T-helper 2 cell treated with Interferon-gamma antibody and Interleukin-4, amounts not matched to agents 5 μg/mL and 100 μg/mL, for 36 hours (primary cell): ENCODE measurements around the gene CTIF.

Experiments used
- DNase-seq: peaks from one replicate; pipeline ENCODE4 v3.0.0; 2021; ENCODE audit warnings: low spot score
- H3K27ac Mint-ChIP-seq: one replicate; pipeline ENCODE4 v1.8.0; 2021; ENCODE audit warnings: mild to moderate bottlenecking, mixed read lengths
- H3K27me3 Mint-ChIP-seq: one replicate; pipeline ENCODE4 v1.8.0; 2021; ENCODE audit warnings: low read depth, mixed read lengths
- H3K36me3 Mint-ChIP-seq: one replicate; pipeline ENCODE4 v1.8.0; 2021; ENCODE audit warnings: low read depth, mixed read lengths
- H3K4me1 Mint-ChIP-seq: one replicate; pipeline ENCODE4 v1.8.0; 2021; ENCODE audit warnings: low read depth, mixed read lengths
- H3K4me3 Mint-ChIP-seq: one replicate; pipeline ENCODE4 v1.8.0; 2022; ENCODE audit warnings: mild to moderate bottlenecking, moderate library complexity, mixed read lengths
- H3K9me3 Mint-ChIP-seq: one replicate; pipeline ENCODE4 v1.8.0; 2021; ENCODE audit warnings: mixed read lengths

Gene CTIF

DNA sequence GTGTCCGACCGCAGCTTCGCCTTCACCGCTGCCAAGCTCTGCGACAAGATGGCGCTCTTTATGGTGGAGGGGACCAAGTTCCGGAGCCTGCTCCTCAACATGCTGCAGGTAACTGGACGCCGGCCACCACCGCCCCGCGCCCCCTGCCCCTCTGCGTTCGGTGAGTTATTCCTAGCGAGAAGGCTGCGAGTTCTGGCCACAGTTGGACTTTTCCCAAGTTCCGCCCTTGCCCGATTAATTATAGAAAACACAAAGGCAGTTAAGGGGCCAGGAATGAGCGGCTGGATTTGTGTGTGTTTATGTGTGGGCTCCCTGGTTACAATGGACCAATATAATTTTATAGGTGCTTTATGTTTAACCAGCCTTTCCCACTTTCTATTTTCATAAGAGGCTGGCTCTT lies 222.8 kb downstream of the CTIF start:
- Mint-ChIP-seq H3K27me3 (no peaks in the 10 kb centered on the region), H3K27ac (no peak overlapping the region), H3K36me3 (no peaks in the 10 kb centered on the region), H3K4me1 (no peaks in the 10 kb centered on the region), H3K4me3 (no peak overlapping the region), H3K9me3 (no peaks in the 10 kb centered on the region)
- no peak for DNase-seq

DNA sequence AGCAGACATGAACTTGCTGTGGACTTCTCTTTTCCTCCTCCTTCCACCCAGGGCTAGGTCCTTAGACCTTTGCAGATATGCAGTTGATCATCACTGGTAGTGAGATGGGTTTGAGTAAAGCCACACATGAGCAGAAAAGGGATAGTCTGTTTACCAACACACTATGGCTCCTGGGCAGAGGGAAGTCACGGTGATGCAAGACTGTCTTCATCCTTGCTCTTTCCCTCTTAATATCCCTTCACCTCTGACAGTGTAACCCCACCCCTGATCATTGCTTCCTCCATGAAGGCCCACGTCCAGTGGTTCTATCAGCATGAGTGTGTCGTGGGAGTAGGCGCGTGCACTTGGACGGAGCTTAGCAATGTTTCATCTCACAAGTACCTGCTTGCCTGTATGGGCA lies 223.2 kb downstream of the CTIF start:
- no peaks in the 10 kb centered on the region for H3K36me3 Mint-ChIP-seq
- no peak for DNase-seq
- no peak overlapping the region for H3K27ac Mint-ChIP-seq
- H3K4me3 Mint-ChIP-seq = no peak overlapping the region
- no peaks in the 10 kb centered on the region for H3K9me3 Mint-ChIP-seq
- H3K27me3 Mint-ChIP-seq = no peaks in the 10 kb centered on the region
- no peaks in the 10 kb centered on the region for H3K4me1 Mint-ChIP-seq

GRCh38 chr18:48762836-48763718 lies 224.2 kb downstream of the CTIF start:
- no peak for DNase-seq
- no peak overlapping the region for H3K27ac Mint-ChIP-seq
- H3K36me3 Mint-ChIP-seq = no peaks in the 10 kb centered on the region
- H3K27me3 Mint-ChIP-seq = no peaks in the 10 kb centered on the region
- H3K4me1 Mint-ChIP-seq = no peaks in the 10 kb centered on the region
- no peaks in the 10 kb centered on the region for H3K9me3 Mint-ChIP-seq
- no peak overlapping the region for H3K4me3 Mint-ChIP-seq

DNA sequence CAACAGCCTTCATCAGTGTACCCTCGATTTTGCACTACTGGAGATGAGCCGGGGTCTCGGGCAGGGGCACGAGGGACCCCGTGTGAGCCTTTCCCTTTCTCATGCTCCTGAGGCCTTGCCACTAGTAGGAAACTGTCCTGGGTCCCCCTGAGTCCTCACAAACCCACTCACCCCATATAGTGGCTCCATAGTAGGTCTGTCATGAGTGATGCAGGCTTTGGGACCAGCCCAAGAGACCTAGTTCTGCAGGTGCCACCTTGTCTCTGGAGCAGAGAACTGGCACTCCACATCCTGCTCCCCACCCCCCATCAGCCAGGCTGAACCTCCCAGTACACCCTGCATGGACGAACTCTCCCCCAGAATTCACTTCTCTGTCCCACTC lies 224.9 kb downstream of the CTIF start:
- no peaks in the 10 kb centered on the region for H3K36me3 Mint-ChIP-seq
- H3K9me3 Mint-ChIP-seq = no peaks in the 10 kb centered on the region
- H3K4me3 Mint-ChIP-seq = no peak overlapping the region
- no peak overlapping the region for H3K27ac Mint-ChIP-seq
- no peak for DNase-seq
- no peaks in the 10 kb centered on the region for H3K4me1 Mint-ChIP-seq
- no peaks in the 10 kb centered on the region for H3K27me3 Mint-ChIP-seq

DNA sequence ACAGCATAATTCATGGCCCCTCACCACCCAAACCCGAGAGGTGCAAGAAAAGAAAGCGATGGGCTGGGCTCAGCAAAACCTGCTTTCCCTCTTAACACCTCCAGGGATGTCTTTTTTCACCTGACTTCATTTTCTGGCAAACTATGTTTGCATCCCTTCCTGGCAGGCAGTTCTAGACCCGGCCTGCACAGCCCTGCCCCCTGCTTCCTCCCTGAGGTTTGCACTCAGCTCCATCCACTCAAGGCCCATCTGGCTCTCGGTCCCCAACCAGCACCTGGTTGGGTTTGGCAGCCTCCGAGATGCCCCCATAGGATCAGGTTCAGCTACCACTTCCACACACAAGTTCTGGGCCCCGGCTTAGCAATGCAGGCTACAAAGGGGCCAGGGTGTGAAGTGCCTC lies 226.2 kb downstream of the CTIF start:
- H3K27me3 Mint-ChIP-seq = no peaks in the 10 kb centered on the region
- no peak overlapping the region for H3K27ac Mint-ChIP-seq
- no peak overlapping the region for H3K4me3 Mint-ChIP-seq

GRCh38 chr18:48766026-48766425 lies 227.2 kb downstream of the CTIF start:
- H3K9me3 Mint-ChIP-seq = no peaks in the 10 kb centered on the region

More for the DNA sequence above, 226.2 kb downstream of the CTIF start:
- Mint-ChIP-seq H3K4me1 (no peaks in the 10 kb centered on the region), H3K9me3 (no peaks in the 10 kb centered on the region), H3K36me3 (no peaks in the 10 kb centered on the region)
- DNase-seq = no peak

DNA sequence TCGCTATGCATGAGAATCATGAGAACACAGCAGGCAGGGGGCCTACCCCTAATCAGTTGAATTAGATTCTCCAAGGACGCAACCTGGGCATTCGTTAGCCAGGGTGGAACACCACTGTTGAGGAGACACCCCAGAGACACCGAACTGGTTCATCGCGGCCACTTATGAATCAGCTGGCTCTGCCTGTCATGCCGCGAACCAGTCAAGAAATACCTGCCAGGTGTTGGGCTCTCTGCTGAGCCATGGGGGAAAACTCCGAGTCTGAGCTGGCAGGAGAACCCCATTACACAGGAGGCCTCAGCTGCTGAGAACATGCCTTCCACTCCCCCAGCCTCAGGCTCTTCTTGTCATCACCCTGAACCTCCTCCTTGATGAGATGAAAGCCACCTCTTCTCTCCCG lies 227.7 kb downstream of the CTIF start:
- no peak for DNase-seq
- Mint-ChIP-seq H3K27ac (no peak overlapping the region), H3K27me3 (no peaks in the 10 kb centered on the region), H3K4me1 (no peaks in the 10 kb centered on the region), H3K4me3 (no peak overlapping the region), H3K9me3 (no peaks in the 10 kb centered on the region), H3K36me3 (no peaks in the 10 kb centered on the region)

More at GRCh38 chr18:48766026-48766425, 227.2 kb downstream of the CTIF start:
- no peak overlapping the region for H3K27ac Mint-ChIP-seq
- H3K27me3 Mint-ChIP-seq = no peaks in the 10 kb centered on the region
- H3K4me1 Mint-ChIP-seq = no peaks in the 10 kb centered on the region
- no peak for DNase-seq
- H3K36me3 Mint-ChIP-seq = no peaks in the 10 kb centered on the region
- no peak overlapping the region for H3K4me3 Mint-ChIP-seq

- DNase-seq = no peak
These were observed 228.4 kb downstream of the CTIF start for GRCh38 chr18:48767090-48767690.

DNA sequence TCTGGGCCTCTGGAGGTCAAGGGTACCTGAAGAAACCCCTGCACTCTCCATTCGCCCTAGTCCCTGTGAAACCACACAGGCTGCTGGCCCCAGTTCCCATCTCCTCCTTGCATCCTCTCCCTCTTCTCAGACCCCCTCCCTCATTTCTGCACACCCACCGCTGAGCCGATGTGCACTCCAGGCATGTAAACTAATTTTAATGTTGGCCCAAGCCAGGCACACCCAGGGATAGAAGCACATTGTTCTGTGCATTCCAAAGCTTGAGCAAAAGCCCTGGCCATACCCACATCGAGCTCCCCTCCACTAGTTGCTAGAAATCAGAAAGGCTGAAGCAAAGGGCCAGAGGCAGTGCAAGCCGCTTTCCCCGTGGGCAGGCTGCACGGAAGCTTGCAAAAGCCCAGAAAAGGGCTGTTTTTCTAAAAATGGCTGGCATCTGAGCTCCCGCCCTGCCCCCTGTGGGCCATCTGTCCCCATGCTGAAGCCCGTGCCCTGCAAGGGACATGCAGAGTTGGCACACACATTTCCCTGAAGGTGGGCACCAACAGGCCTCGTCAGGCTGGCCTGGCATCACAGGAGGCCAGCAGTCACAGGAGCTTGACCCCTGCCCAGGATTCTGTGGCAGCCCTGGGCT lies 230.3 kb downstream of the CTIF start:
- Mint-ChIP-seq H3K4me3 (no peak overlapping the region), H3K27me3 (no peaks in the 10 kb centered on the region), H3K9me3 (no peaks in the 10 kb centered on the region), H3K4me1 (no peaks in the 10 kb centered on the region), H3K36me3 (no peaks in the 10 kb centered on the region), H3K27ac (no peak overlapping the region)
- no peak for DNase-seq

More at GRCh38 chr18:48767090-48767690, 228.4 kb downstream of the CTIF start:
- Mint-ChIP-seq H3K36me3 (no peaks in the 10 kb centered on the region), H3K27me3 (no peaks in the 10 kb centered on the region), H3K9me3 (no peaks in the 10 kb centered on the region), H3K4me3 (no peak overlapping the region), H3K4me1 (no peaks in the 10 kb centered on the region), H3K27ac (no peak overlapping the region)

DNA sequence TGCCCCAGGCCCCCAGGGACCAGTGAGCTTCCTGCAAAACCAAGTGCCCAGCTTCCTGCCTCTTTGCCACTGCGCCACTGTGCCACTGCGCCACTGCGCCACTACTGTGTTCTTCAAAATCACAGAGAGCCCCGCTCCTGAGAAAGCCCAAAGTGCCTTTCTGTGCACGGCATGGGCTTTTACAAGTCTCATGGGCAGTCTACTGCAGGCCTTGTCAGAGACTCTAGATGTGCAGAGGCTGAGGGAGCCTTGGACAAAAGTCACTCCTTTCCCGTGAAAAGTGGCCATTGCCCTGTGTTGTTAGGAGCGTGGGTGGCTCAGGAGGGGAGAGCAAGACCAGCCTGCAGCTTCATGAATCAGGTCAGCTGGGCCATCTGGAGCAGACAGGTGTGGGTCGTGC lies 231.4 kb downstream of the CTIF start:
- Mint-ChIP-seq H3K27ac (no peak overlapping the region), H3K36me3 (no peaks in the 10 kb centered on the region)

DNA sequence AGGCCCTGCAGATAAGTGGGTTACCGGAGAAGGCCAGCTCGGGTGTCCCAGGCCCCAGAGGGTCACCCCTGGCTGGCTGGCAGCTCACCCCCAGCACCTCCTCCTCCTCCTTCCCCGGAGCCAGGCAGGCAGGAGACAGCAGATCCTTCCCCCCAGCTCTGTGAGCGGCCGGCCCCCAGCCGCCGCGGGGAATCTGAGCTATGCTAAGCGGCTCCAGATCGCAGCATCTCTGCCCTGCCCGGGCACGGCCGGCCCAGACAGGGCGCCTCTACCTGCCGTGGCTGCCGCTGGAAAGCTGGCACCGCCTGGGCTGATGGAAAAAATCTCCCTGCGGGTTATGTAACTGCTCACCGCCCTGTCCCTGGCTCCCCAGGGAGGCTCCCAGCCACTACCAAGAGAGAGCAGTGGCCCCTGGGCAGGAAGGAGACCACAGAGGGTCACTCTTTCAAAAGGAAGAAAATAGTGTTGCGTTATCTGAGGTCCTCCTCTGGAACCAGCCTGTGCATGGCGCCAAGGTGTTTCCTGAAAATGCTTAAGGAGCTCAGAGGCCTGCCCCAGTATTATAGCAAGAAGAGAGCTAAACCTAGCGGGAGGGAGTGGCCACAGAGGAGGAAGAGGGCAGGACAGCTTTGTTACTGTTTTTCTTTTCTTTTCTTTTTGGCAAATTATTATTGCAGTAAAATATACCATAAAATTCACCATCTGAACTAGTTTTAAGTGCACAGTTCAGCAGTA lies 233.0 kb downstream of the CTIF start:
- no peaks in the 10 kb centered on the region for H3K36me3 Mint-ChIP-seq
- H3K27me3 Mint-ChIP-seq = no peaks in the 10 kb centered on the region
- H3K4me1 Mint-ChIP-seq = no peaks in the 10 kb centered on the region
- DNase-seq = no peak
- no peak overlapping the region for H3K27ac Mint-ChIP-seq
- no peak overlapping the region for H3K4me3 Mint-ChIP-seq
- H3K9me3 Mint-ChIP-seq = no peaks in the 10 kb centered on the region

More for the DNA sequence above, 231.4 kb downstream of the CTIF start:
- H3K27me3 Mint-ChIP-seq = no peaks in the 10 kb centered on the region
- no peaks in the 10 kb centered on the region for H3K4me1 Mint-ChIP-seq
- no peak overlapping the region for H3K4me3 Mint-ChIP-seq
- no peak for DNase-seq
- no peaks in the 10 kb centered on the region for H3K9me3 Mint-ChIP-seq

- H3K27ac Mint-ChIP-seq = no peak overlapping the region
- H3K36me3 Mint-ChIP-seq = no peaks in the 10 kb centered on the region
- no peaks in the 10 kb centered on the region for H3K9me3 Mint-ChIP-seq
- no peaks in the 10 kb centered on the region for H3K27me3 Mint-ChIP-seq
- DNase-seq = no peak
- peaks cover 2% of the 10 kb centered on the region for H3K4me1 Mint-ChIP-seq
- H3K4me3 Mint-ChIP-seq = no peak overlapping the region
These were observed 233.6 kb downstream of the CTIF start for GRCh38 chr18:48772457-48772856.

GRCh38 chr18:48773821-48774220 lies 235.0 kb downstream of the CTIF start:
- no peak for DNase-seq
- H3K9me3 Mint-ChIP-seq = no peaks in the 10 kb centered on the region
- H3K27ac Mint-ChIP-seq = no peak overlapping the region
- no peaks in the 10 kb centered on the region for H3K27me3 Mint-ChIP-seq
- no peak overlapping the region for H3K4me3 Mint-ChIP-seq
- peaks cover 3% of the 10 kb centered on the region for H3K4me1 Mint-ChIP-seq
- no peaks in the 10 kb centered on the region for H3K36me3 Mint-ChIP-seq

- Mint-ChIP-seq H3K4me1 (peaks cover 3% of the 10 kb centered on the region), H3K9me3 (no peaks in the 10 kb centered on the region), H3K4me3 (no peak overlapping the region), H3K27me3 (no peaks in the 10 kb centered on the region), H3K36me3 (no peaks in the 10 kb centered on the region), H3K27ac (no peak overlapping the region)
- no peak for DNase-seq
These were observed 236.1 kb downstream of the CTIF start for GRCh38 chr18:48774941-48775340.
